HG02981 (cell line): ENCODE data around the gene MEIS2.

Experiments used
- ATAC-seq: cut with Tn5 transposase; IDR thresholded peaks from one replicate; pipeline ENCODE4 v1.9.1; 2021; ENCODE audit warnings: mild to moderate bottlenecking, moderate library complexity; ENCODE audit not compliant: unreplicated experiment

MEIS2 gene

GRCh38 chr15:37100109-37100965 is at the start of gene MEIS2:
Gene MEIS2 (minus strand): TSS chr15:37100549. CDS start chr15:37099466, 1,083 bp downstream.
- ATAC-seq: peak; percentile 32

GRCh38 chr15:37149146-37149545 is 48.8 kb upstream of the MEIS2 start:
- ATAC-seq: no peak

- ATAC-seq: no peak
Observed at GRCh38 chr15:37148714-37149113, 48.4 kb upstream of the MEIS2 start.

- no peak for ATAC-seq
Observed at GRCh38 chr15:37143351-37143750, 43.0 kb upstream of the MEIS2 start.

- no peak for ATAC-seq
Observed at GRCh38 chr15:37142371-37142770, 42.0 kb upstream of the MEIS2 start.

- no peak for ATAC-seq
Observed at GRCh38 chr15:37140531-37141058, 40.2 kb upstream of the MEIS2 start.

- no peak for ATAC-seq
Observed at GRCh38 chr15:37138591-37139215, 38.4 kb upstream of the MEIS2 start.

- ATAC-seq: no peak
Observed at GRCh38 chr15:37137221-37137620, 36.9 kb upstream of the MEIS2 start.

GRCh38 chr15:37136666-37137065 is 36.3 kb upstream of the MEIS2 start:
- no peak for ATAC-seq

GRCh38 chr15:37135225-37135624 is 34.9 kb upstream of the MEIS2 start:
- ATAC-seq: peak; percentile 74

- ATAC-seq: no peak
Observed at GRCh38 chr15:37134699-37135131, 34.4 kb upstream of the MEIS2 start.

GRCh38 chr15:37134244-37134643 is 33.9 kb upstream of the MEIS2 start:
- ATAC-seq: no peak

GRCh38 chr15:37133602-37134001 is 33.3 kb upstream of the MEIS2 start:
- no peak for ATAC-seq

GRCh38 chr15:37132826-37133417 is 32.6 kb upstream of the MEIS2 start:
- no peak for ATAC-seq

- ATAC-seq: no peak
Observed at GRCh38 chr15:37131621-37132020, 31.3 kb upstream of the MEIS2 start.

GRCh38 chr15:37130356-37130755 is 30.0 kb upstream of the MEIS2 start:
- no peak for ATAC-seq

- no peak for ATAC-seq
Observed at GRCh38 chr15:37125143-37125542, 24.8 kb upstream of the MEIS2 start.

GRCh38 chr15:37124331-37124730 is 24.0 kb upstream of the MEIS2 start:
- ATAC-seq: no peak

GRCh38 chr15:37122703-37123102 is 22.4 kb upstream of the MEIS2 start:
- ATAC-seq: no peak

GRCh38 chr15:37121492-37121891 is 21.1 kb upstream of the MEIS2 start:
- no peak for ATAC-seq

GRCh38 chr15:37117030-37117429 is 16.7 kb upstream of the MEIS2 start:
- ATAC-seq: no peak

- no peak for ATAC-seq
Observed at GRCh38 chr15:37115538-37115937, 15.2 kb upstream of the MEIS2 start.
